HepG2 (cell line): ENCODE results near the gene TBC1D20. TPM values are rescaled to one million over a fixed set of nuclear protein-coding genes. Genes with fewer than 3 reads are reported as not detected.
A peak's percentile ranks its signal among the peaks of the same experiment; 100 is the strongest.

Experiments used
- BRF2 ChIP-seq: sonication (generic); formaldehyde crosslinking; IDR thresholded peaks from 2 replicates; pipeline ENCODE4 v1.8.1; 2022; ENCODE audit warnings: mild to moderate bottlenecking, missing genetic modification reagents
- CCAR2 ChIP-seq: fragments of 200-400 bp; formaldehyde crosslinking; optimal IDR thresholded peaks from 2 replicates; pipeline ENCODE3; 2018; ENCODE audit warnings: low read depth, mild to moderate bottlenecking, low read length, moderate library complexity
- GFI1 ChIP-seq: sonication (generic); formaldehyde crosslinking; IDR thresholded peaks from 2 replicates; pipeline ENCODE4 v1.5.0; 2020; ENCODE audit warnings: missing genetic modification reagents, mild to moderate bottlenecking, borderline replicate concordance
- GMEB1 ChIP-seq: sonication (generic); formaldehyde crosslinking; IDR thresholded peaks from 2 replicates; pipeline ENCODE4 v1.5.1; 2020; ENCODE audit warnings: missing genetic modification reagents, mild to moderate bottlenecking, borderline replicate concordance
- GTF2F1 ChIP-seq: fragments of 150-350 bp; IDR thresholded peaks from 2 replicates; pipeline ENCODE4 v1.6.1; 2014; ENCODE audit warnings: low read length
- PBX2 ChIP-seq: IDR thresholded peaks from 2 replicates; pipeline ENCODE4 v1.6.1; 2016; ENCODE audit warnings: control low read depth
- PTBP1 ChIP-seq: fragments of 200-400 bp; formaldehyde crosslinking; IDR thresholded peaks from 2 replicates; pipeline ENCODE4 v1.6.1; 2018; ENCODE audit warnings: low read length, low read depth; ENCODE audit not compliant: poor library complexity, severe bottlenecking
- YY1 ChIP-seq: IDR thresholded peaks from 2 replicates; pipeline ENCODE4 v1.6.1; 2011; ENCODE audit warnings: low read length, low read depth, moderate library complexity, mild to moderate bottlenecking; ENCODE audit not compliant: insufficient read depth, insufficient replicate concordance
- ZBTB14 ChIP-seq: sonication (generic); formaldehyde crosslinking; IDR thresholded peaks from 2 replicates; pipeline ENCODE4 v1.4.0; 2020; ENCODE audit warnings: missing genetic modification reagents
- ZNF180 ChIP-seq: sonication (generic); formaldehyde crosslinking; IDR thresholded peaks from 2 replicates; pipeline ENCODE4 v1.4.0; 2020; ENCODE audit warnings: low read depth, missing genetic modification reagents, borderline replicate concordance
- ZNF253 ChIP-seq: sonication (generic); formaldehyde crosslinking; IDR thresholded peaks from 2 replicates; pipeline ENCODE4 v1.8.0; 2022; ENCODE audit warnings: mild to moderate bottlenecking, missing genetic modification reagents, borderline replicate concordance
- ZNF318 ChIP-seq: sonication (generic); formaldehyde crosslinking; IDR thresholded peaks from 2 replicates; pipeline ENCODE4 v1.4.0; 2020; ENCODE audit warnings: mild to moderate bottlenecking, missing genetic modification reagents
- ZNF34 ChIP-seq: sonication (generic); formaldehyde crosslinking; IDR thresholded peaks from 2 replicates; pipeline ENCODE4 v1.4.0; 2020; ENCODE audit warnings: mild to moderate bottlenecking, missing genetic modification reagents, borderline replicate concordance
- ZNF432 ChIP-seq: sonication (generic); formaldehyde crosslinking; IDR thresholded peaks from 2 replicates; pipeline ENCODE4 v1.5.0; 2020; ENCODE audit warnings: missing genetic modification reagents, mild to moderate bottlenecking, borderline replicate concordance
- ZNF883 ChIP-seq: sonication (generic); formaldehyde crosslinking; IDR thresholded peaks from 2 replicates; pipeline ENCODE4 v1.5.1; 2020; ENCODE audit warnings: mild to moderate bottlenecking, missing genetic modification reagents; ENCODE audit errors: not compliant biosample characterization
- ZSCAN29 ChIP-seq: sonication (generic); formaldehyde crosslinking; conservative IDR thresholded peaks from 2 replicates; pipeline ENCODE4 v1.4.0; 2020; ENCODE audit warnings: mild to moderate bottlenecking, missing genetic modification reagents
- polyA plus RNA-seq, 8 experiments: library from polyadenylated mRNA; depleted of rRNA in 3 of 8; stranded (reverse) in 7 of 8; unstranded in 1 of 8; fragments of >200 nt; fragmentation: Illumina TruSeq in 4 of 8; extraction: Trizol in 4 of 8; gene quantifications; 2 replicates each; pipeline versions ENCODE4 v1.2.1 to v1.2.3, GENCODE V29; 2011 to 2016; ENCODE audit warnings: low read depth in 4 of 8, missing spikeins in 1 of 8, mixed read lengths in 1 of 8; ENCODE audit not compliant: insufficient read depth in 1 of 8
- total RNA-seq, 5 experiments: library from RNA; depleted of rRNA; stranded (reverse); fragments of >200 nt; fragmentation: Illumina TruSeq; extraction: Trizol; gene quantifications; 2 replicates each; pipeline ENCODE4 v1.2.3, GENCODE V29; 2016; ENCODE audit warnings: low read depth in 1 of 5

Gene TBC1D20
- total and polyA plus RNA-seq, 2 of the 13 experiments (the other 11 are each of a cell fraction or from before 2014, with no cell fraction given): 36.6 to 47.1 TPM

- no peak for TF ChIP-seq ZNF318 (CRISPR knock-in tag)
- no peak for TF ChIP-seq ZBTB14 (CRISPR knock-in tag)
- peak; percentile 27; the same call in 1 of the 2 replicates for TF ChIP-seq GFI1 (CRISPR knock-in tag)
- no peak for TF ChIP-seq ZNF883 (CRISPR knock-in tag)
- TF ChIP-seq ZNF432: no peak
- no peak for TF ChIP-seq CCAR2
- TF ChIP-seq ZSCAN29 (CRISPR knock-in tag): no peak
- TF ChIP-seq GTF2F1: no peak
- no peak for TF ChIP-seq ZNF253
- no peak for TF ChIP-seq ZNF180 (CRISPR knock-in tag)
- TF ChIP-seq PTBP1: no peak
- no peak; the same call in 1 of the 2 replicates for TF ChIP-seq GMEB1 (CRISPR knock-in tag)
- TF ChIP-seq BRF2: no peak
- TF ChIP-seq PBX2 (CRISPR knock-in tag): no peak
- no peak for TF ChIP-seq YY1
- TF ChIP-seq ZNF34 (CRISPR knock-in tag): no peak
Observed at GRCh38 chr20:400128-400453, 62.2 kb downstream of the TBC1D20 start (continued).
